Activated T-helper 1 cell treated with anti-CD3 and anti-CD28 coated beads, Interleukin-12 subunit alpha, Interleukin-12 subunit beta, Interleukin-2, Interleukin-4 antibody, amounts not matched to agents 30 ng/mL and 10 ng/mL and 1 ng/mL, durations not matched to agents 14 hours and 24 hours and 36 hours (primary cell): ENCODE measurements around the gene BAZ2B. TPM values are rescaled to one million over a fixed set of nuclear protein-coding genes. Genes with fewer than 3 reads are reported as not detected.
"Not testable (repeated sequence)": the region's sequence is repeated elsewhere in the genome, so short reads cannot be mapped to it uniquely, and the experiment has no call there.

ENCODE experiments used
- DNase-seq: peaks from one replicate; pipeline ENCODE4 v3.0.0; 2021; ENCODE audit warnings: low spot score
- H3K27ac Mint-ChIP-seq: one replicate; pipeline ENCODE4 v1.8.0; 2021; ENCODE audit warnings: mild to moderate bottlenecking, mixed read lengths
- H3K27me3 Mint-ChIP-seq: one replicate; pipeline ENCODE4 v1.8.0; 2022; ENCODE audit warnings: mild to moderate bottlenecking, moderate library complexity, mixed read lengths; ENCODE audit not compliant: insufficient read depth
- H3K36me3 Mint-ChIP-seq: one replicate; pipeline ENCODE4 v1.8.0; 2021; ENCODE audit warnings: low read depth, mixed read lengths
- H3K4me1 Mint-ChIP-seq: one replicate; pipeline ENCODE4 v1.8.0; 2021; ENCODE audit warnings: low read depth, mixed read lengths
- H3K4me3 Mint-ChIP-seq: one replicate; pipeline ENCODE4 v1.8.0; 2021; ENCODE audit warnings: mild to moderate bottlenecking, moderate library complexity, mixed read lengths
- H3K9me3 Mint-ChIP-seq: one replicate; pipeline ENCODE4 v1.8.0; 2021; ENCODE audit warnings: mixed read lengths
- intact Hi-C: fragments of 100-400 bp; cut with micrococcal nuclease; formaldehyde crosslinking; loops from one replicate; pipeline ENCODE4 v1.15.1; 2024
- total RNA-seq: library from RNA; stranded (reverse); gene quantifications from 2 replicates; pipeline ENCODE4 v1.2.3, GENCODE V29; 2022

The BAZ2B gene
- total RNA-seq, 1 donor from 2014 or later, result 3.9 TPM

- H3K9me3 Mint-ChIP-seq, result no peaks in the 10 kb centered on the region
- H3K27ac Mint-ChIP-seq, result no peak overlapping the region
- no peaks in the 10 kb centered on the region for H3K27me3 Mint-ChIP-seq
- H3K36me3 Mint-ChIP-seq, result no peaks in the 10 kb centered on the region
- no peak overlapping the region for H3K4me3 Mint-ChIP-seq
- intact Hi-C loops, result no loop called here
- DNase-seq, result no peak
- H3K4me1 Mint-ChIP-seq, result no peaks in the 10 kb centered on the region
These were observed 176.9 kb downstream of the BAZ2B start for GRCh38 chr2:159439421-159439820.

- Mint-ChIP-seq H3K36me3 (no peaks in the 10 kb centered on the region), H3K27me3 (no peaks in the 10 kb centered on the region), H3K4me1 (no peaks in the 10 kb centered on the region), H3K27ac (no peak overlapping the region), H3K4me3 (no peak overlapping the region), H3K9me3 (no peaks in the 10 kb centered on the region)
- intact Hi-C loops, result no loop called here
- DNase-seq, result no peak
These were observed 177.5 kb downstream of the BAZ2B start for GRCh38 chr2:159438720-159439353.

DNA sequence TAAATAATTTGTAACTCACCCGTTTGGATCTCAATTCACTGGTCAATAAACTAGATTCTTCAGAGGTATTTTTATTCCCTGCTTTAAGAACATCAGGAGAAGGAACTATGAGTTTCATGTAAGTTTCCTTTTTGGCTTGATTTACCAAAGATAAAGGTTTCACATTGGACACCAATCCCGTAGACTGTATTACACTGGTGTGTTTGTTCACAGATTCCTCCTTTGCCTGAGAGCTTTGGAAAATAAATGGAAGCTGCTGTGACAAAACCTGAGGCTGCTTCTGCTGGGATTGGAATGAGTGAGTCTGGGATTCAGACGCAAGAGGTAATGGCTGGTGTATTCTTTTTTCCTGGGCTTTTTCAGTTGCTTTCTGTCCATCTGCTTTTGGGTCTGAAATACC, 178.1 kb downstream of the BAZ2B start:
- H3K9me3 Mint-ChIP-seq, result no peaks in the 10 kb centered on the region
- DNase-seq, result no peak
- H3K36me3 Mint-ChIP-seq, result no peaks in the 10 kb centered on the region
- intact Hi-C loops, result no loop called here
- H3K4me1 Mint-ChIP-seq, result no peaks in the 10 kb centered on the region
- H3K4me3 Mint-ChIP-seq, result no peak overlapping the region
- no peak overlapping the region for H3K27ac Mint-ChIP-seq
- no peaks in the 10 kb centered on the region for H3K27me3 Mint-ChIP-seq

DNA sequence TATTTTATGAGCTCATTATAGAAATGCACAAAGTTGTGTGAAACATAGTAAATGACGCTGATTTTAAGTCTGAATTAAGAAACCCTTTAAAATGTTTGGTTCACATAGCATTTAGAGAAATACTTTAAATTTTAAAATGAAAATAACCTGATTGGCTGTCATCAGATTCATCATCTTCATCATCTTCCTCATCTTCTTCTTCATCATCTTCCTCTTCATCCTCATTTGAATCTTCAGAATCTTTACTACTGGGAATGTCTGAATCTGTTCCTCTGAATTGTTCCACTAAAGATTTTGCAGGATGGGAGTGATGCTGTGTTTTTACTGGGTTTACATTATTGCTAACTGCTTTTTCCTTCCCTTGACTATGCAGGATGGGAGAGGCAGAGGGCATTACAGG, 183.7 kb downstream of the BAZ2B start:
- DNase-seq, result no peak
- no peak overlapping the region for H3K27ac Mint-ChIP-seq
- H3K4me3 Mint-ChIP-seq, result no peak overlapping the region
- no peaks in the 10 kb centered on the region for H3K4me1 Mint-ChIP-seq
- intact Hi-C loops, result no loop called here
- H3K36me3 Mint-ChIP-seq, result no peaks in the 10 kb centered on the region
- no peaks in the 10 kb centered on the region for H3K27me3 Mint-ChIP-seq
- no peaks in the 10 kb centered on the region for H3K9me3 Mint-ChIP-seq

DNA sequence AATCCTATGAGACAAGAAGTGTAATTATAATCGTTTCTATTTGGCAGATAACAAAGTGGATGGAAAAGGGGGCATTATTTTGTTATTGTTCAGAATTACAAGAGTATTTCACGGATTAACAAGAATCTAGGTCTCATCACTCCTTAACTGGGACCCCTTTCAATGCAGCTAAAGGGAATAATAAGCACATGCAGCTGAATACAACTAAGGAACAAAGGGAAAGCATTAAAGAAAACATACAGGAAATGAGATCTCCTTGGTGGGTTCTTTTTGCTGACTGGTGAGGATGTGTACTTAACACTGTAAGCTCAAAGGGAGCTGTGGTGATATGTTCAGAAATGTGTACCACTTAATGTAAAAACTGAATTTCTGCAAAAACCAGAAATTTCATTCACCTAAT, 189.3 kb downstream of the BAZ2B start:
- Mint-ChIP-seq H3K9me3 (no peaks in the 10 kb centered on the region), H3K4me3 (no peak overlapping the region), H3K27me3 (no peaks in the 10 kb centered on the region), H3K4me1 (no peaks in the 10 kb centered on the region), H3K27ac (no peak overlapping the region), H3K36me3 (no peaks in the 10 kb centered on the region)
- intact Hi-C loops, result no loop called here
- no peak for DNase-seq

DNA sequence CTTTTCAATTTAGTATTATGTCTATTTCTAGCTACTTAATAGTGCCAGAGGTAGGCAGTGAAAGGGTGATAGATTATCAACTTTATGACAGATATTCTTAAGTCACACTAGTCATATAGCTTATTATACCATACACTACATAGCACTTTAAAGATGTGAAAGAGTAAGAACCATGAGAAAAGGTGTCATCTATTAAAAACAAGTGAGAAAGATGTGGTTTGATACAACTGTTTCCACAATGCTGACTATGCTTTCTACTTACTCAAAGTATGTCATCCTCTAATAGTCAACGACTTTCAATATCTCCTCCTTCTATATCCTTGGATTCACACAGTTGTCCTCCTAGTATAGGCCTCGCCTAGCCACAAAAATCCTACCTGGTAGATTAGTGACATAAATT, 196.9 kb downstream of the BAZ2B start:
- no peak overlapping the region for H3K4me3 Mint-ChIP-seq
- H3K27me3 Mint-ChIP-seq, result no peaks in the 10 kb centered on the region
- intact Hi-C loops, result no loop called here
- no peak for DNase-seq
- no peaks in the 10 kb centered on the region for H3K36me3 Mint-ChIP-seq
- H3K27ac Mint-ChIP-seq, result no peak overlapping the region
- no peaks in the 10 kb centered on the region for H3K9me3 Mint-ChIP-seq
- H3K4me1 Mint-ChIP-seq, result no peaks in the 10 kb centered on the region

DNA sequence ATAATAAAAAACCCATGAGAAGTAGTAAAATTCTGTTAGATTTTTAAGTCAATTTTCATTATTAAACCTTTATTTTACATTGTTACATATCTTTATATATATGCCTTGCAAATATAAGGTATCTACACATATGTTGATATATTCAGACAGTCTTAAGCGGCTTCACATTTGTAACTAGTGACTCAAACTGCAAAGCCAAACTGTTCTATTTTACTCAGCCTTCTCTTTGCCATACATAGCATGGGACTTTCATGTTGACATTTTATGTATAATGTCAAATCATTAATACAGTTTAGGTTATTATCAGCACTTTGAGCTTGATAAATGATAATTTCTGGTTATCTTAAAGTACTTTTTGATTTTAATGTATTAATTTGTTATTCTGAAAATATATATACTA, 204.9 kb downstream of the BAZ2B start:
- Mint-ChIP-seq H3K9me3 (no peaks in the 10 kb centered on the region), H3K36me3 (no peaks in the 10 kb centered on the region), H3K4me3 (no peak overlapping the region), H3K27ac (no peak overlapping the region), H3K4me1 (no peaks in the 10 kb centered on the region), H3K27me3 (no peaks in the 10 kb centered on the region)
- DNase-seq, result no peak
- intact Hi-C loops, result no loop called here

DNA sequence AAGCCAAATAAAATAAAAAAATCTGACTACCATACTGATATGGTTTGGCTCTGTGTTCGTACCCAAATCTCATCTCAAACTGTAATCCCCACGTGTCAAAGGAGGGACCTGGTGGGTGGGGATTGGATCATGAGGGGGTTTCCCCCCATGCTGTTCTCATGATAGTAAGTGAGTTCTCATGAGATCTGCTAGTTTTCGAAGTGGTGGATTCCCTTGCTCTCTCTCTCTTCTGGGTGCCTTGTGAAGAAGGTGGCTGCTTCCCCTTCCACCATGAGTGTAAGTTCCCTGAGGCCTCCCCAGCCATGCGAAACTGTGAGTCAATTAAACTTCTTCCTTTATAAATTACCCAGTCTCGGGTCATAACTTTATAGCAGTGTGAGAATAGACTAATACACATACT, 206.1 kb downstream of the BAZ2B start:
- no peak for DNase-seq
- intact Hi-C loops, result no loop called here
- Mint-ChIP-seq H3K4me3 (no peak overlapping the region), H3K27ac (no peak overlapping the region), H3K36me3 (no peaks in the 10 kb centered on the region), H3K27me3 (no peaks in the 10 kb centered on the region), H3K9me3 (no peaks in the 10 kb centered on the region), H3K4me1 (no peaks in the 10 kb centered on the region)

GRCh38 chr2:159409116-159409800, 207.1 kb downstream of the BAZ2B start:
- Mint-ChIP-seq H3K4me1 (no peaks in the 10 kb centered on the region), H3K4me3 (no peak overlapping the region), H3K27me3 (no peaks in the 10 kb centered on the region), H3K27ac (no peak overlapping the region), H3K9me3 (no peaks in the 10 kb centered on the region), H3K36me3 (no peaks in the 10 kb centered on the region)
- no peak for DNase-seq
- intact Hi-C loops, result no loop called here

DNA sequence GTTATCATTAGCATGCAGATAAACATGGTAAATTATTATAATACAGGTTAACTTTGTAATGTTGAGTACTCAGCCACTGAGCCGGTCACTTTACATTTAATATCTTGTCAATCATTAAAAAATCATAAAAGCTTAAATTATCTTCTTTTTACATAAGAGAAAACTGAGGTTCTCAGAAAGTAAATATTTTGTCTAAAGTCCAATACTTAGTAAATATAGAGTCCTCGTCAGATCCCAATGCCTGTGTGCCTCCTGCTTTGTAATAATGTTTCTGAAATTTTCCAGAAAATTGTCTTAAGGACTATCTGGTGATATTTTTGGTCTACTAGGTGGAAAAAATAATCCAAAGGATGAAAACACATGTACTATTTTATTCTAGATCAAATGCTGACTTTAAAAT, 213.6 kb downstream of the BAZ2B start:
- no peaks in the 10 kb centered on the region for H3K36me3 Mint-ChIP-seq
- intact Hi-C loops, result no loop called here
- H3K27ac Mint-ChIP-seq, result no peak overlapping the region
- no peaks in the 10 kb centered on the region for H3K4me1 Mint-ChIP-seq
- H3K9me3 Mint-ChIP-seq, result no peaks in the 10 kb centered on the region
- H3K27me3 Mint-ChIP-seq, result no peaks in the 10 kb centered on the region
- DNase-seq, result no peak
- H3K4me3 Mint-ChIP-seq, result no peak overlapping the region

GRCh38 chr2:159402160-159402559, 214.2 kb downstream of the BAZ2B start:
- H3K27me3 Mint-ChIP-seq, H3K27ac Mint-ChIP-seq, H3K4me3 Mint-ChIP-seq, H3K9me3 Mint-ChIP-seq, intact Hi-C loops, H3K36me3 Mint-ChIP-seq, DNase-seq, H3K4me1 Mint-ChIP-seq: not testable (repeated sequence)

- intact Hi-C loops, result no loop called here
- Mint-ChIP-seq H3K36me3 (no peaks in the 10 kb centered on the region), H3K4me3 (no peak overlapping the region), H3K4me1 (no peaks in the 10 kb centered on the region), H3K27ac (no peak overlapping the region), H3K9me3 (no peaks in the 10 kb centered on the region), H3K27me3 (no peaks in the 10 kb centered on the region)
- DNase-seq, result no peak
These were observed 216.5 kb downstream of the BAZ2B start for GRCh38 chr2:159399716-159400415.

DNA sequence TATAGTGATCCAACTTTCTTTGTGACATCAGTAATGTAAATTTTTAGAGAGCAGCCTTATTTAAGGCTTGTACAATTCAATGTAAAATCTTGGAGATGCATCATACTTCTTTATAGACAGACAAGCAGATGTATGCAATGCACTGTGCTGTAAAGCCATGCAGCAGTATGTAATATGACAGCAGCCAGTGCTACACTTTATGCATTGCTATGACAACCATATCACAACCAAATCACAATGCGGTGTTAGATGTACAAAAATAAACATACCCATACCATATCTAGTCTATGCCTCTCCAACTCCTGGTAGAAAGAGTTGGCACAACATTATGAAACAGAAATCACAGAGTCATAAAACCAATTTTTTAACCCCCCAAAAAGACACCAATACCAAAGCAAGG, 219.5 kb downstream of the BAZ2B start:
- H3K9me3 Mint-ChIP-seq, result no peaks in the 10 kb centered on the region
- intact Hi-C loops, result no loop called here
- no peak for DNase-seq
- no peaks in the 10 kb centered on the region for H3K36me3 Mint-ChIP-seq
- no peaks in the 10 kb centered on the region for H3K4me1 Mint-ChIP-seq
- H3K4me3 Mint-ChIP-seq, result no peak overlapping the region
- H3K27ac Mint-ChIP-seq, result no peak overlapping the region
- H3K27me3 Mint-ChIP-seq, result no peaks in the 10 kb centered on the region
